Breast epithelium (tissue), 4 donors: ENCODE data around the gene IL13RA2. TPM values are rescaled to one million over a fixed set of nuclear protein-coding genes. Genes with fewer than 3 reads are reported as not detected.

ENCODE experiments used
- DNase-seq, 2 donors: peaks; one replicate each; pipeline ENCODE4 v3.0.0-alpha.2; 2019; ENCODE audit warnings: low spot score in 2 of 2
- H3K27ac ChIP-seq, 2 donors: fragments of 200-600 bp; sonication (generic) in 1 of 2; one replicate each; pipeline ENCODE4 v1.5.1; 2016 to 2019; ENCODE audit warnings: mild to moderate bottlenecking in 1 of 2
- H3K27me3 ChIP-seq, 2 donors: fragments of 200-600 bp; sonication (generic) in 1 of 2; one replicate each; pipeline versions ENCODE4 v1.5.1 to v1.6.0; 2017 to 2019; ENCODE audit warnings: control low read depth in 1 of 2, mild to moderate bottlenecking in 1 of 2
- H3K36me3 ChIP-seq: fragments of 200-600 bp; one replicate; pipeline ENCODE4 v1.5.1; 2019
- H3K4me1 ChIP-seq, 2 donors: fragments of 200-600 bp; sonication (generic); one replicate each; pipeline ENCODE4 v1.5.1; 2016 to 2019; ENCODE audit warnings: control low read depth in 1 of 2
- H3K4me3 ChIP-seq, 3 donors: fragments of 200-600 bp; sonication (generic); 1 replicate in 2 of 3; 2 replicates in 1 of 3; pipeline ENCODE4 v1.5.1; 2016 to 2019; ENCODE audit warnings: mild to moderate bottlenecking in 3 of 3, moderate library complexity in 2 of 3
- H3K9me3 ChIP-seq, 2 donors: fragments of 200-600 bp; sonication (generic) in 1 of 2; one replicate each; pipeline ENCODE4 v1.5.1; 2016 to 2019; ENCODE audit warnings: control low read depth in 1 of 2
- CTCF ChIP-seq, 3 donors: fragments of 450-650 bp; IDR thresholded peaks; one replicate each; pipeline ENCODE4 v1.5.1; 2016 to 2017; ENCODE audit warnings: antibody characterized with exemption in 3 of 3, mild to moderate bottlenecking in 3 of 3, moderate library complexity in 3 of 3
- POLR2A ChIP-seq: fragments of 450-650 bp; IDR thresholded peaks from one replicate; pipeline ENCODE4 v1.6.1; 2016; ENCODE audit warnings: antibody characterized with exemption, mild to moderate bottlenecking, moderate library complexity
- POLR2AphosphoS5 ChIP-seq, 3 donors: sonication (generic); formaldehyde crosslinking; IDR thresholded peaks; one replicate each; pipeline ENCODE4 v1.6.1; 2017; ENCODE audit warnings: antibody characterized with exemption in 3 of 3
- intact Hi-C: fragments of 100-400 bp; cut with DNase I; formaldehyde crosslinking; loops from one replicate; pipeline ENCODE4 v1.15.1; 2023; ENCODE audit warnings: low total_unique reads
- total RNA-seq, 3 donors: library from RNA; depleted of rRNA; stranded (reverse); fragments of >200 nt; gene quantifications; one replicate each; pipeline ENCODE4 v1.1.0, GENCODE V29; 2016

IL13RA2 gene
- total RNA-seq, 3 donors from 2014 or later: 0.32 to 0.88 TPM; not detected in 1

GRCh38 chrX:114985967-114986592, 31.3 kb downstream of the IL13RA2 start:
- Histone ChIP-seq H3K27ac (no peak overlapping the region), H3K9me3 (no peaks in the 10 kb centered on the region), H3K4me3 (no peak overlapping the region), H3K4me1 (no peaks in the 10 kb centered on the region), H3K36me3 (no peaks in the 10 kb centered on the region), H3K27me3 (peaks cover 0 to 33% of the 10 kb centered on the region in 2 donors)
- DNase-seq: no peak
- TF ChIP-seq POLR2A: no peak
- TF ChIP-seq POLR2AphosphoS5 (IDR thresholded peaks at IDR 0.05): no peak
- no peak for TF ChIP-seq CTCF (IDR thresholded peaks at IDR 0.05)
- intact Hi-C loops: no loop called here

GRCh38 chrX:114976292-114976691, 41.1 kb downstream of the IL13RA2 start:
- TF ChIP-seq POLR2AphosphoS5 (IDR thresholded peaks at IDR 0.05): no peak
- TF ChIP-seq POLR2A: no peak
- no peak for DNase-seq
- Histone ChIP-seq H3K36me3 (no peaks in the 10 kb centered on the region), H3K9me3 (no peaks in the 10 kb centered on the region), H3K4me3 (no peak overlapping the region), H3K27me3 (peaks cover 0 to 11% of the 10 kb centered on the region in 2 donors), H3K4me1 (no peaks in the 10 kb centered on the region), H3K27ac (no peak overlapping the region)
- intact Hi-C loops: no loop called here

- no peak for TF ChIP-seq CTCF (IDR thresholded peaks at IDR 0.05)
- no peak for TF ChIP-seq POLR2A
- Histone ChIP-seq H3K27me3 (peaks cover 0 to 20% of the 10 kb centered on the region in 2 donors), H3K4me3 (no peak overlapping the region), H3K36me3 (no peaks in the 10 kb centered on the region), H3K4me1 (no peaks in the 10 kb centered on the region), H3K9me3 (no peaks in the 10 kb centered on the region), H3K27ac (no peak overlapping the region)
- DNase-seq: no peak
- intact Hi-C loops: no loop called here
Measured at GRCh38 chrX:114973013-114973412, 44.4 kb downstream of the IL13RA2 start.

DNA sequence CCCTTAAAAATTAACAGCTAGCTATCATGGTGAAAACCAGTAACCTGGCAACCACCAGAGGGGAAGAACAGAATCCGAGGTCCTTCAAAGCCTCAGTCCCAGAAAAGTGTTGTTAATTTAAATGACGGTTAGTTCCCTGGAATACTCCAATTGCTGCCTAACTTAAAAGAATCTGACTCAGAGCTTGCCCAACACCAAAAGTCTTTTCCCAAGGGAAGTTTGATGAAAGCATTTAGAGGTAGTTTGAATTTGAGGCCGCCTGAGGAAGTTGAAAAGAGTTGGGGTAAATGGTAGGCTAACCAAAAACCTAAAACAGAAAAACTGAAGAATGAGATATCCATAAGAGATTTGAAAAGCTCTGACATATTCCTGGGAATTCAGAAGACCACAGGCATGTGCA, 46.6 kb downstream of the IL13RA2 start:
- Histone ChIP-seq H3K4me3 (no peak overlapping the region), H3K4me1 (no peaks in the 10 kb centered on the region), H3K27me3 (peaks cover 0 to 30% of the 10 kb centered on the region in 2 donors), H3K36me3 (no peaks in the 10 kb centered on the region), H3K27ac (no peak overlapping the region), H3K9me3 (no peaks in the 10 kb centered on the region)
- intact Hi-C loops: no loop called here
- TF ChIP-seq CTCF (IDR thresholded peaks at IDR 0.05) (no peak), POLR2A (no peak), POLR2AphosphoS5 (IDR thresholded peaks at IDR 0.05) (no peak)
- DNase-seq: no peak

DNA sequence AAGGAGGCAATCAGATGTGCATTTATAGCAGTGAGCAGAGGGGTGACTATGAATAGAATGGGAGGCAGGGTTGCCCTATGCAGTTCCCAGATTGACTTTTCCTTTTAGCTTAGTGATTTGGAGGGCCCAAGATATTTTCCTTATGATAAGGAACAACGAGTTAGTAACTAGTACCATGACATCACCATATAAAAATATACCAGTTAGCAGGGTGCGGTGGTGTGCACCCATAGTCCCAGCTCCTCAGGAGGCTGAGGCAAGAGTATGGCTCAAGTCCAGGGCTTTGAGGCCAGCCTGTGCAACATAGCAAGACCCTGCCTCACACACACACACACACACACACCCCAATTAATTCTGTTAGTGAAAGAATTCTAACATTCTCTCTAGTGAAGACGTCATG, 53.0 kb downstream of the IL13RA2 start:
- no peaks in the 10 kb centered on the region for H3K36me3 ChIP-seq
- H3K9me3 ChIP-seq: no peaks in the 10 kb centered on the region
- no peaks in the 10 kb centered on the region for H3K4me1 ChIP-seq
- DNase-seq: no peak
- peaks cover 0 to 49% of the 10 kb centered on the region in 2 donors for H3K27me3 ChIP-seq
- H3K27ac ChIP-seq: no peak overlapping the region
- intact Hi-C loops: loop anchor here (10.0 kb wide), 1 partner anchor 1670 kb away; no protein-coding TSS in a partner anchor
- TF ChIP-seq POLR2AphosphoS5 (IDR thresholded peaks at IDR 0.05) (no peak), POLR2A (no peak), CTCF (IDR thresholded peaks at IDR 0.05) (no peak)
- no peak overlapping the region for H3K4me3 ChIP-seq
